ENCODE measurements around the gene ZBED4. TPM values are rescaled to one million over a fixed set of nuclear protein-coding genes. Genes with fewer than 3 reads are reported as not detected.

ZBED4 gene
- total RNA-seq, 1 donor from 2014 or later = 17.3 TPM

- CTCF ChIA-PET = no interaction called here
- no peaks in the 10 kb centered on the region for H3K4me1 Mint-ChIP-seq
- H3K27ac Mint-ChIP-seq = no peak overlapping the region
- no peak overlapping the region for H3K4me3 Mint-ChIP-seq
- DNase-seq (no peak), ATAC-seq (ENCODE audit: low read depth) (no peak)
- TF ChIP-seq, protein P1, sequence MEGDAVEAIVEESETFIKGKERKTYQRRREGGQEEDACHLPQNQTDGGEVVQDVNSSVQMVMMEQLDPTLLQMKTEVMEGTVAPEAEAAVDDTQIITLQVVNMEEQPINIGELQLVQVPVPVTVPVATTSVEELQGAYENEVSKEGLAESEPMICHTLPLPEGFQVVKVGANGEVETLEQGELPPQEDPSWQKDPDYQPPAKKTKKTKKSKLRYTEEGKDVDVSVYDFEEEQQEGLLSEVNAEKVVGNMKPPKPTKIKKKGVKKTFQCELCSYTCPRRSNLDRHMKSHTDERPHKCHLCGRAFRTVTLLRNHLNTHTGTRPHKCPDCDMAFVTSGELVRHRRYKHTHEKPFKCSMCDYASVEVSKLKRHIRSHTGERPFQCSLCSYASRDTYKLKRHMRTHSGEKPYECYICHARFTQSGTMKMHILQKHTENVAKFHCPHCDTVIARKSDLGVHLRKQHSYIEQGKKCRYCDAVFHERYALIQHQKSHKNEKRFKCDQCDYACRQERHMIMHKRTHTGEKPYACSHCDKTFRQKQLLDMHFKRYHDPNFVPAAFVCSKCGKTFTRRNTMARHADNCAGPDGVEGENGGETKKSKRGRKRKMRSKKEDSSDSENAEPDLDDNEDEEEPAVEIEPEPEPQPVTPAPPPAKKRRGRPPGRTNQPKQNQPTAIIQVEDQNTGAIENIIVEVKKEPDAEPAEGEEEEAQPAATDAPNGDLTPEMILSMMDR (IDR thresholded peaks at IDR 0.05) = no peak
- POLR2A ChIA-PET = no interaction called here
- intact Hi-C loops (cut with micrococcal nuclease) = no loop called here
- H3K9me3 Mint-ChIP-seq = peaks cover 2% of the 10 kb centered on the region
- H3K27me3 Mint-ChIP-seq = no peaks in the 10 kb centered on the region
- H3K36me3 Mint-ChIP-seq (ENCODE audit: low read depth) = peaks cover 46% of the 10 kb centered on the region
Measured at GRCh38 chr22:49894322-49895054, 40.8 kb downstream of the ZBED4 start.

DNA sequence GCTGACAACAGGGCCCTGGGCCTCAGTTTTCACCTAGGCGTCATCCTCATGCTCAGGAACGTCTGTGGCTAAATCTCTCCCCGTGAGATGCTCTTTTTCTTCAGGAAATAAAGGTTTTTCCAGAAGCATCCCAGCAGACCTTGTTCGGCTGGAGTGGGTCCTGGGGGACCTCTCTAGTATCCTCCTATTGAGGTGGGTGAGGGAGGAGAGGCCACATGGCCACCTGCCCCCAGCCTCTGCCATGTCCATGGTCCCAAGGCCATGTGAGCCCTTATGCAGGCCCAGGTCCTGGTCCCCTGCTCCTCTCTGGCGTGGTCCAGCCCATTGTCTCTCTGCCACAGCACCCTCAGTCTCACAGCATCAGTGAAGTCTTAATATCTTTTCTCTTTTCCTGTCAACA, 42.6 kb downstream of the ZBED4 start:
- no peaks in the 10 kb centered on the region for H3K27me3 Mint-ChIP-seq
- peaks cover 2% of the 10 kb centered on the region for H3K9me3 Mint-ChIP-seq
- no peaks in the 10 kb centered on the region for H3K4me1 Mint-ChIP-seq
- CTCF ChIA-PET = no interaction called here
- POLR2A ChIA-PET = no interaction called here
- no peak for DNase-seq
- intact Hi-C loops (cut with micrococcal nuclease) = no loop called here
- TF ChIP-seq, protein P1 (IDR thresholded peaks at IDR 0.05) = no peak
- no peak overlapping the region for H3K4me3 Mint-ChIP-seq
- no peak for ATAC-seq (ENCODE audit: low read depth)
- no peak overlapping the region for H3K27ac Mint-ChIP-seq
- H3K36me3 Mint-ChIP-seq (ENCODE audit: low read depth) = peaks cover 45% of the 10 kb centered on the region

DNA sequence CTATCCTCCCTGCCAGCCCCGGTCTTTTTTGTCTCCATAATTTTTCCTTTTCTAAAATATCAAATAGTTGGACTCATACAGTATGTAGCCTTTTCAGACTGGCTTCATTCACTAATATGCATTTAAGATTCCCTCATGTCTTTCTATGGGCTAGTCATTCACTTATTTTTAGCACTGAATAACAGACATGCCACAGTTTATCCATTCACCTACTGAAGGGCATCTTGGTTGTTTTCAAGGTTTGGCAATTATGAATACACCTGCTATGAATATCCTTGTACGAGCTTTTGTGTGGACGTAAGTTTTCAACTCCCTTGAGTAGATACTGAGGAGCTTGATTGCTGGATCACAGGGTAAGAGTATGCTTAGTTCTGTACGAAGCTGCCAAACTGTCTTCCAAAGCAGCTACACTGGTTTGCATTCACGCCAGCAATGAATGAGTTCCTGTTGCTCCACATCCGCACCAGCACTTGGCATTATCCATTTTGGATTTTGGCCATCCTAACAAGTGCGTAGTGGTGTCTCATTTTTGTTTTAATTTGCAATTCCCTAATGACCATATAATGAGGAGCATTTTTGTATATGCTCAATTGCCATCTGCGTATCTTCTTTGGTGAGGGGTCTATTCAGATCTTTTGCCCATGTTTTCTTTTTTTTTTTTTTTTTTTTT, 43.5 kb downstream of the ZBED4 start:
- TF ChIP-seq, protein P1 (IDR thresholded peaks at IDR 0.05) = no peak
- H3K27ac Mint-ChIP-seq = no peak overlapping the region
- CTCF ChIA-PET = no interaction called here
- POLR2A ChIA-PET = no interaction called here
- H3K27me3 Mint-ChIP-seq = no peaks in the 10 kb centered on the region
- no peak for ATAC-seq (ENCODE audit: low read depth)
- intact Hi-C loops (cut with micrococcal nuclease) = no loop called here
- no peaks in the 10 kb centered on the region for H3K4me1 Mint-ChIP-seq
- H3K9me3 Mint-ChIP-seq = peaks cover 2% of the 10 kb centered on the region
- DNase-seq = no peak
- H3K36me3 Mint-ChIP-seq (ENCODE audit: low read depth) = peaks cover 49% of the 10 kb centered on the region
- H3K4me3 Mint-ChIP-seq = no peak overlapping the region

- ATAC-seq (ENCODE audit: low read depth) = no peak
- no peak overlapping the region for H3K27ac Mint-ChIP-seq
- ChIA-PET POLR2A (no interaction called here), CTCF (no interaction called here)
- no peaks in the 10 kb centered on the region for H3K4me1 Mint-ChIP-seq
- H3K36me3 Mint-ChIP-seq (ENCODE audit: low read depth) = peaks cover 53% of the 10 kb centered on the region
- DNase-seq = no peak
- no peaks in the 10 kb centered on the region for H3K27me3 Mint-ChIP-seq
- H3K4me3 Mint-ChIP-seq = no peak overlapping the region
- H3K9me3 Mint-ChIP-seq = no peaks in the 10 kb centered on the region
- TF ChIP-seq, protein P1 (IDR thresholded peaks at IDR 0.05) = no peak
- intact Hi-C loops (cut with micrococcal nuclease) = no loop called here
Measured at GRCh38 chr22:49899530-49899929, 45.9 kb downstream of the ZBED4 start.

DNA sequence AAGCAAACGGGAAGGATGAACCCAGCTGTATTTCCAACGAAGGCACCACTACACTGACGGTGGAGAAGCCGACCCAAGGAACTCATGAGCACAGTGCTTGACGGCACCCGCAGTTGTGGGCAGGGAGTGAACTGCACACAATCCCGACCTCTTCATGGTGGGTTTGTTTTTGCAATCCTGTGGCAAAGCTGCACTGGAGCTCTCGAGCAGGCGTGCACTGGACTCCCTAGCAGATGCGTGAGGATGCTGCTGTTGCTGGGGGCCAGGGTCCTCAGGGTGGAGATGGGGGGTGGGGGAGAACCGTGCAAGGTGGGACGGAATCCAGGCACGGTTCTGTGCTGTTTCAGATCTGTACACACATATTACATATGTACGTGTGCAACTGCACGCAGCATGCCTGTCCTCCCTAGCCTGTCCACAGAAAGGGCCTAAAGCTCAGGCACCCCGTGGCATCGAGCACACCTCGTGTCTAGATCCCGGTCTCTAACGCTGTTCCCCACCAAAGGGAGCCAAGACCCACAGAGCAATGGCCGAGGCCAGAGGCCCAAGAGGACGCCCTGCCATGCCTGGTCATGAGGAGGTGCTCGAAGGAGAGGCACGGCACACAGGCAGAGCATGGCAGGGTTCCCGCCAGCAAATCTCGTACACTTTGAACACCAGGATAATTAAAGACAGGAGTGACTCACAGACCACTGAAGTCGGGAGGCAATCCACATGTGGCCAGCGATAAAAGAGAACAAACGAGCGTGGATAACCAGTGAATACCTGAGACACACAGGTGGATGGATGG, 47.0 kb downstream of the ZBED4 start:
- no peaks in the 10 kb centered on the region for H3K4me1 Mint-ChIP-seq
- ChIA-PET CTCF (no interaction called here), POLR2A (no interaction called here)
- H3K4me3 Mint-ChIP-seq = no peak overlapping the region
- ATAC-seq (ENCODE audit: low read depth) (no peak), DNase-seq (no peak)
- intact Hi-C loops (cut with micrococcal nuclease) = no loop called here
- H3K27me3 Mint-ChIP-seq = no peaks in the 10 kb centered on the region
- TF ChIP-seq, protein P1 (IDR thresholded peaks at IDR 0.05) = no peak
- no peak overlapping the region for H3K27ac Mint-ChIP-seq
- no peaks in the 10 kb centered on the region for H3K9me3 Mint-ChIP-seq
- H3K36me3 Mint-ChIP-seq (ENCODE audit: low read depth) = peaks cover 60% of the 10 kb centered on the region
